HL-60 (cell line): ENCODE data around the gene KDR.

Experiments
- DNase-seq, 2 experiments: peaks; one replicate each; pipeline ENCODE4 v3.0.0-alpha.2; 2010 to 2020; ENCODE audit warnings: low read depth in 1 of 2, low spot score in 1 of 2
- H3K27ac ChIP-seq: fragments of 250-450 bp; sonication (Bioruptor Pico); replicated peaks from 2 replicates; pipeline ENCODE4 v1.5.1; 2020; ENCODE audit warnings: mild to moderate bottlenecking, moderate library complexity
- H3K27me3 ChIP-seq: fragments of 250-450 bp; sonication (Bioruptor Pico); 2 replicates; pipeline ENCODE4 v1.5.1; 2021; ENCODE audit warnings: mild to moderate bottlenecking, moderate library complexity; ENCODE audit not compliant: insufficient read depth, poor library complexity, severe bottlenecking
- H3K4me3 ChIP-seq: replicated peaks from 2 replicates; pipeline ENCODE4 v1.5.1; 2011; ENCODE audit warnings: mild to moderate bottlenecking, control low read depth, low read length; ENCODE audit not compliant: insufficient read depth
- CTCF ChIP-seq: IDR thresholded peaks from one replicate; pipeline ENCODE4 v1.5.1; 2011; ENCODE audit warnings: low read length, control low read depth, inconsistent platforms; ENCODE audit not compliant: insufficient read depth
- GABPA ChIP-seq: IDR thresholded peaks from 2 replicates; pipeline ENCODE4 v1.6.1; 2012; ENCODE audit warnings: low read depth
- POLR2AphosphoS5 ChIP-seq: IDR thresholded peaks from 2 replicates; pipeline ENCODE4 v1.6.1; 2012; ENCODE audit warnings: low read depth
- REST ChIP-seq: IDR thresholded peaks from 2 replicates; pipeline ENCODE4 v1.6.1; 2012; ENCODE audit warnings: low read depth; ENCODE audit not compliant: insufficient replicate concordance
- SPI1 ChIP-seq: IDR thresholded peaks from 2 replicates; pipeline ENCODE4 v1.6.1; 2012; ENCODE audit warnings: low read depth, mild to moderate bottlenecking, borderline replicate concordance

Gene KDR

DNA sequence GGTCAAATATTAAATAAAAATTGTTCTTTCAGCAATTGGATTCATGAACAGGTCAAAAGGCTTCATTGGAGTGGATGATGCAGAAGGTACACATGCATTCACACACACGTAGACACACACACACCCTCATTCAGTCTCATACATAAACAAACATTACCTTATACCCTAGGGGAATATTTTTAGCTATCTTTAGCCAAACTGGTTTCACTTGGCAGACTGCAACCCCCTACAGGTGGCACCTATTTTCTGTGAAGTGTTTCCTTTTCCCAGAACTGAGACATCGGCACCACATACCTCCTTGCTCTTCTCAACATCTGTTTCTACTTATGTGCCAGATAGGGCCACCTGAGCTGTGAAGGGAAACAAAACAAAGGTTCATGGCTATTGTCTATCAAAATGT is 18.5 kb upstream of the KDR start:
- no peak overlapping the region for H3K27ac ChIP-seq
- TF ChIP-seq REST: no peak
- TF ChIP-seq SPI1: no peak
- TF ChIP-seq CTCF: no peak
- TF ChIP-seq POLR2AphosphoS5: no peak
- TF ChIP-seq GABPA: no peak
- DNase-seq: no peak
- peaks cover 3% of the 10 kb centered on the region for H3K27me3 ChIP-seq
- H3K4me3 ChIP-seq: no peak overlapping the region

- DNase-seq: no peak
These were observed 13.0 kb upstream of the KDR start for GRCh38 chr4:55138367-55138766.

DNA sequence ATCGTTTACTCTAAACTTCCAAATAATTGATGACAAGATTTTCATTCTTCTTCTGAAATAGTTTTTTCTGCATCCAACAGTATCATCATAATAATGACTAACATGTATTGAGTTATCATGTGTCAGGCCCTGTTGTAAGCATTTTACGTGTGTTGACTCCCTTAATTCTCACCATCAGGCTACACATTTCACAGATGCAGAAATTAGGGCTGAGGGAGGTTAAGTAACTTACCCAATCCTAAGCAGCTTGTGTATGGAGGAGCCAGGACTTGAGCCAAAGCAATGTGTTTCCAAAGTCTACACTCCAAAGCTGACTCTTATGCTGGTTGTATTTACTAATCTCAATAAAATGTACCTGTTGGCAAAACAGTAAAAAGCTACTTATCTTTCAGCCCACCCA is 11.2 kb upstream of the KDR start:
- DNase-seq: no peak
- peaks cover 3% of the 10 kb centered on the region for H3K27me3 ChIP-seq
- no peak for TF ChIP-seq CTCF
- no peak overlapping the region for H3K27ac ChIP-seq
- H3K4me3 ChIP-seq: no peak overlapping the region

More at GRCh38 chr4:55138367-55138766, 13.0 kb upstream of the KDR start:
- peaks cover 6% of the 10 kb centered on the region for H3K27me3 ChIP-seq
- H3K27ac ChIP-seq: no peak overlapping the region
- TF ChIP-seq GABPA: no peak
- TF ChIP-seq REST: no peak
- no peak for TF ChIP-seq POLR2AphosphoS5
- no peak for TF ChIP-seq SPI1
- TF ChIP-seq CTCF: no peak
- H3K4me3 ChIP-seq: no peak overlapping the region

DNA sequence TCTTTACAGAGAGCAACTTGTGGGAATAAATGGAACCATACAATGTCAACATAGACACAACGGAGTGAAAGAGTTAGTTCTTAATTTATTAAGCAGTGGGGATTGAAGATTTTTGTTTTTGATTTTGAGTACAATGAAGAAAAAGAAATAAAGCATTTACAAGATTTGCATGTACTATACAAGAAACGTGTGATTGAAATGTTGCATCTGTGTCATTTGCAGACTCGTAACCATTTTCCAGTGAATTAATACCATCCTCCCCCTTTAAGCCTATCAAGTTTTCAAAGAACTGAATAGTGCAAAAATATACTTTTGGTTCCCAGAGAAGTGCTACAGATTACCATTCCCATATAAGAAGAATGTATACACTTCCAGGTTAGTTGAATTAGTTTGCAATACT is 8.6 kb upstream of the KDR start:
- DNase-seq: no peak
- Histone ChIP-seq H3K27me3 (peaks cover 3% of the 10 kb centered on the region), H3K4me3 (no peak overlapping the region), H3K27ac (no peak overlapping the region)
- no peak for TF ChIP-seq CTCF
- TF ChIP-seq REST: no peak
- TF ChIP-seq POLR2AphosphoS5: no peak
